Esophagus squamous epithelium (tissue), 5 donors: Measurements from ENCODE around the gene HPCAL1. TPM values are rescaled to one million over a fixed set of nuclear protein-coding genes. Genes with fewer than 3 reads are reported as not detected.

Source experiments
- DNase-seq: peaks from one replicate; lab custom pipeline; 2025; lab: John Stamatoyannopoulos, UW
- H3K27ac ChIP-seq, 4 donors: fragments of 200-600 bp; sonication (generic); one replicate each; pipeline ENCODE4 v1.5.1; 2016 to 2019; ENCODE audit warnings: mild to moderate bottlenecking in 1 of 4
- H3K27me3 ChIP-seq, 4 donors: fragments of 200-600 bp; sonication (generic); 1 replicate in 3 of 4; 2 replicates in 1 of 4; pipeline versions ENCODE4 v1.5.1 to v1.6.0; 2017 to 2021; ENCODE audit warnings: antibody characterized with exemption in 1 of 4
- H3K36me3 ChIP-seq, 3 donors: fragments of 200-600 bp; sonication (generic); one replicate each; pipeline ENCODE4 v1.5.1; 2016 to 2019
- H3K4me1 ChIP-seq, 3 donors: fragments of 200-600 bp; sonication (generic); one replicate each; pipeline ENCODE4 v1.5.1; 2017 to 2019
- H3K4me3 ChIP-seq, 4 donors: fragments of 200-600 bp; sonication (generic); 1 replicate in 3 of 4; 2 replicates in 1 of 4; pipeline ENCODE4 v1.5.1; 2016 to 2019; ENCODE audit warnings: mild to moderate bottlenecking in 2 of 4, moderate library complexity in 1 of 4
- H3K9me3 ChIP-seq, 3 donors: fragments of 200-600 bp; sonication (generic); one replicate each; pipeline ENCODE4 v1.5.1; 2016 to 2019
- CTCF ChIP-seq, 6 experiments: fragments of 450-650 bp in 4 of 6; fragments of 200-600 bp in 2 of 6; sonication (generic) in 2 of 6; IDR thresholded peaks; one replicate each; pipeline ENCODE4 v1.5.1; 2016 to 2019; ENCODE audit warnings: antibody characterized with exemption in 6 of 6, mild to moderate bottlenecking in 4 of 6, moderate library complexity in 4 of 6
- POLR2A ChIP-seq, 4 donors: fragments of 450-650 bp; IDR thresholded peaks; one replicate each; pipeline ENCODE4 v1.6.1; 2017; ENCODE audit warnings: antibody characterized with exemption in 4 of 4, mild to moderate bottlenecking in 4 of 4, moderate library complexity in 3 of 4
- WGBS, 2 donors: methylation state at CpG; one replicate each; pipeline ENCODE4 v1.1.5; 2018; 5-methylcytosine and 5-hydroxymethylcytosine counted together
- intact Hi-C: fragments of 100-400 bp; cut with DNase I; formaldehyde crosslinking; loops from one replicate; pipeline ENCODE4 v1.15.0; 2022
- total RNA-seq, 4 donors: library from RNA; depleted of rRNA; stranded (reverse); fragments of >200 nt; gene quantifications; one replicate each; pipeline ENCODE4 v1.1.0, GENCODE V29; 2016
- donor health status: DM: yes; HTN: yes; CAD: no.

HPCAL1 gene
- total RNA-seq, 4 donors from 2014 or later = 13.2 to 26.4 (median 20.5) TPM

- intact Hi-C loops = loop anchor here (10.0 kb wide), 1 partner anchor 363 kb away; no protein-coding TSS in a partner anchor
- WGBS, 2 donors = 71 to 77% methylated on average over 8 to 9 of the region's 9 CpGs
- TF ChIP-seq CTCF (IDR thresholded peaks at IDR 0.05) (no peak), POLR2A (IDR thresholded peaks at IDR 0.05) (no peak)
- H3K4me1 ChIP-seq = peaks cover 0 to 9% (median 1%) of the 10 kb centered on the region in 3 donors
- no peak for DNase-seq
- H3K9me3 ChIP-seq = no peaks in the 10 kb centered on the region
- H3K36me3 ChIP-seq = peaks cover 9 to 39% (median 17%) of the 10 kb centered on the region in 3 donors
- H3K27me3 ChIP-seq = peaks cover 0 to 2% (median 0%) of the 10 kb centered on the region in 4 donors
- no peak overlapping the region for H3K4me3 ChIP-seq
- H3K27ac ChIP-seq = no peak overlapping the region
Observed at GRCh38 chr2:10437806-10438205, 135.1 kb downstream of the HPCAL1 start.

- no peak for TF ChIP-seq CTCF (IDR thresholded peaks at IDR 0.05)
- no peak for TF ChIP-seq POLR2A (IDR thresholded peaks at IDR 0.05)
- WGBS, 2 donors = 75 to 76% methylated on average over 8 to 14 of the region's 14 CpGs
- no peak overlapping the region for H3K4me3 ChIP-seq
- intact Hi-C loops = loop anchor here (10.0 kb wide), 1 partner anchor 364 kb away; no protein-coding TSS in a partner anchor
- H3K9me3 ChIP-seq = no peaks in the 10 kb centered on the region
- H3K27me3 ChIP-seq = no peaks in the 10 kb centered on the region
- H3K36me3 ChIP-seq = peaks cover 9 to 48% (median 22%) of the 10 kb centered on the region in 3 donors
- no peak overlapping the region for H3K27ac ChIP-seq
- no peak for DNase-seq
- H3K4me1 ChIP-seq = peaks cover 0 to 6% (median 0%) of the 10 kb centered on the region in 3 donors
Observed at GRCh38 chr2:10438688-10439087, 136.0 kb downstream of the HPCAL1 start.

GRCh38 chr2:10439185-10439879, 136.6 kb downstream of the HPCAL1 start:
- no peak overlapping the region for H3K27ac ChIP-seq
- WGBS, 2 donors = 74 to 87% methylated on average over 5 to 7 of the region's 11 CpGs
- TF ChIP-seq CTCF (IDR thresholded peaks at IDR 0.05) (no peak), POLR2A (IDR thresholded peaks at IDR 0.05) (no peak)
- H3K4me3 ChIP-seq = no peak overlapping the region
- peaks cover 9 to 54% (median 23%) of the 10 kb centered on the region in 3 donors for H3K36me3 ChIP-seq
- peaks cover 0 to 6% (median 0%) of the 10 kb centered on the region in 3 donors for H3K4me1 ChIP-seq
- intact Hi-C loops = loop anchor here (10.0 kb wide), 1 partner anchor 365 kb away; no protein-coding TSS in a partner anchor
- no peaks in the 10 kb centered on the region for H3K27me3 ChIP-seq
- H3K9me3 ChIP-seq = no peaks in the 10 kb centered on the region
- DNase-seq = no peak

- WGBS, 2 donors = 82 to 83% methylated on average over 7 of the region's 8 CpGs
- H3K27ac ChIP-seq = no peak overlapping the region
- intact Hi-C loops = loop anchor here (10.0 kb wide), 1 partner anchor 365 kb away; no protein-coding TSS in a partner anchor
Observed at GRCh38 chr2:10439971-10440370, 137.3 kb downstream of the HPCAL1 start.

More at GRCh38 chr2:10439971-10440370, 137.3 kb downstream of the HPCAL1 start:
- no peaks in the 10 kb centered on the region for H3K27me3 ChIP-seq
- H3K4me1 ChIP-seq = peaks cover 0 to 7% (median 0%) of the 10 kb centered on the region in 3 donors
- H3K36me3 ChIP-seq = peaks cover 9 to 60% (median 23%) of the 10 kb centered on the region in 3 donors
- H3K9me3 ChIP-seq = no peaks in the 10 kb centered on the region
- TF ChIP-seq CTCF (IDR thresholded peaks at IDR 0.05) (no peak), POLR2A (IDR thresholded peaks at IDR 0.05) (no peak)
- no peak overlapping the region for H3K4me3 ChIP-seq
- DNase-seq = no peak
